VCaP (cell line): ENCODE data around the gene RPL7L1.

Experiments used
- H3K27ac ChIP-seq: fragments of 450-650 bp; 2 replicates; pipeline ENCODE4 v1.5.1; 2017
- TF ChIP-seq, protein P1 (sequence below): fragments of 450-650 bp; conservative IDR thresholded peaks from 2 replicates; pipeline ENCODE4 v1.5.1; 2017; ENCODE audit warnings: mild to moderate bottlenecking, moderate library complexity

RPL7L1 gene

GRCh38 chr6:42879372-42880239, at the start of gene RPL7L1:
Gene RPL7L1 (plus strand): TSS chr6:42879616. CDS start chr6:42879911, 295 bp downstream.
- TF ChIP-seq, protein P1, sequence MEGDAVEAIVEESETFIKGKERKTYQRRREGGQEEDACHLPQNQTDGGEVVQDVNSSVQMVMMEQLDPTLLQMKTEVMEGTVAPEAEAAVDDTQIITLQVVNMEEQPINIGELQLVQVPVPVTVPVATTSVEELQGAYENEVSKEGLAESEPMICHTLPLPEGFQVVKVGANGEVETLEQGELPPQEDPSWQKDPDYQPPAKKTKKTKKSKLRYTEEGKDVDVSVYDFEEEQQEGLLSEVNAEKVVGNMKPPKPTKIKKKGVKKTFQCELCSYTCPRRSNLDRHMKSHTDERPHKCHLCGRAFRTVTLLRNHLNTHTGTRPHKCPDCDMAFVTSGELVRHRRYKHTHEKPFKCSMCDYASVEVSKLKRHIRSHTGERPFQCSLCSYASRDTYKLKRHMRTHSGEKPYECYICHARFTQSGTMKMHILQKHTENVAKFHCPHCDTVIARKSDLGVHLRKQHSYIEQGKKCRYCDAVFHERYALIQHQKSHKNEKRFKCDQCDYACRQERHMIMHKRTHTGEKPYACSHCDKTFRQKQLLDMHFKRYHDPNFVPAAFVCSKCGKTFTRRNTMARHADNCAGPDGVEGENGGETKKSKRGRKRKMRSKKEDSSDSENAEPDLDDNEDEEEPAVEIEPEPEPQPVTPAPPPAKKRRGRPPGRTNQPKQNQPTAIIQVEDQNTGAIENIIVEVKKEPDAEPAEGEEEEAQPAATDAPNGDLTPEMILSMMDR: no peak
- H3K27ac ChIP-seq: peak within 1 kb of the TSS; percentile 96

DNA sequence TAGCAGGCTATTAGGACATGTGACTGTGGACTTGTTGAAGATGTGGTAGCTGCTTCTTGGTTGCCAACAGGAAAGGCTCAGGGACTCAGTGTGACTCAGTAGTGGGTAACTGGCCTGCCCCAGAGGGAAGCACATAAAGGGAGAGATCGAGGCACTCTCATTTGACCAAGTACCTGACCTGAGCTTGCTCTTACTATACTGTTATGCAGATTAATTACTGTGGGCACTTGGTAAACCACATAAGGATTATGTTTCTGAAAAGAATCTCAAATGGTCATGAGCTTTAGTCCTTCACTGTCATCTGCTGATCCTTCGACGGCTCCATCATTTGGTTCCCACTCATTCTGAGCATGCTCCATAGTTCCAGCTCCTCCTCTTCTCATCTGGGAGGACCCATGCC, 48.2 kb upstream of the RPL7L1 start:
- H3K27ac ChIP-seq: no peak overlapping the region
- TF ChIP-seq, protein P1: no peak

- no peak overlapping the region for H3K27ac ChIP-seq
- TF ChIP-seq, protein P1: no peak
Measured at GRCh38 chr6:42834056-42834455, 45.4 kb upstream of the RPL7L1 start.

DNA sequence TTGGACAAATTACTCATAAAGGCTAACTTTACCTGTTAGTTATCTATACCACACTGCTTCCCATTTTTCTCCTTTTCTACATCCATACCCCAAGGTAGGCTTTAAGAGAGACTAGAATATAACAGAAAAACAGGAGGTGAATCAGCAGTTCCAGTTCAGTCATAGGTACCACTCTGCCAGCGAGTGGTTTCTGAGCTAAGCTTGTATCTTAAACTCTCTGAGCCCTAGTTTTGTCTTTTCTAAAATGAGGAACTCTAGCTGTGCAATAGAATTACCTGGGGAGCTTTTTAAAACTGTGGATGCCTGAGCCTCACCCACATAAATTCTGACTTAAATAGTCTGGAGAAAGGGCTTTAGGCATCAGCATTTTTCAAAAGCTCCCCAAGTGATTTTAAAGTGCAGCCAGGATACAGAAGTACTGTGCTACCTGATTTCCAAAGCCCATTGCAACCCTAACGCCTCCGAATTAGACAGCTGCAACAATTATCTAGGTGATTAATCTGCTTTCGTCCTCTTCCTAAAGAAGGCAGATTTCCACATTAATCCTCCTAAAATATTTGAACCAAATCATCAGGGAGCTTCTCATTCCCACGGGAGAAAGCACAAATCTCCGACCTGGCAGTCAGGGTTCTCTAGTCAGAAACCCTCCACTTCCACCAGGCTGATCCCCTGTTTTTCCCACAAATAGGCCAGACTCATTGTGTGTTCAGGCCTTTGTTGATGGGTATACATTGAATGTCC, 37.4 kb upstream of the RPL7L1 start:
- TF ChIP-seq, protein P1: no peak
- no peak overlapping the region for H3K27ac ChIP-seq

DNA sequence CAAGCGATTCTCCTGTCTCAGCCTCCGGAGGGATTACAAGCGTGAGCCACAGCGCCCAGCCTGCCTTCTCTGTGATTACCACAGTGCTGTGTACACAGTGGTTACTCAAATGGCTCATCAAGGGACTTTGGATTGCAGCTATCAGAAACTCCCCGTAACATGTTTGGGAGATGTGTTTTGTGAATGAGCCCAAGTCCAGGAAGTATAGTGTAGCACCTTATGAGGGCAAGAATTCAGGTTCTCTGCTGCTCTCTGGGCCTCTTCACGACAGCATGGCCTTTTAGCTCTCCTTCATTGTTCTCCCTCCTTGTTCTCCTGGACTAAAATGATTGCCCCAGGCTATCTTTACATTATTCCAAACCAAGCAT, 34.1 kb upstream of the RPL7L1 start:
- no peak overlapping the region for H3K27ac ChIP-seq
- TF ChIP-seq, protein P1: no peak

GRCh38 chr6:42846505-42846904, 32.9 kb upstream of the RPL7L1 start:
- no peak overlapping the region for H3K27ac ChIP-seq
- TF ChIP-seq, protein P1: no peak

- H3K27ac ChIP-seq: no peak overlapping the region
- TF ChIP-seq, protein P1: no peak
Measured at GRCh38 chr6:42848700-42849099, 30.7 kb upstream of the RPL7L1 start.
